GM19452 (cell line): Measurements from ENCODE around the gene SDHAF1.
A peak's percentile ranks its signal among the peaks of the same experiment; 100 is the strongest.
"Not testable (repeated sequence)": the region's sequence is repeated elsewhere in the genome, so short reads cannot be mapped to it uniquely, and the experiment has no call there.

Source experiments
- ATAC-seq: cut with Tn5 transposase; IDR thresholded peaks from one replicate; pipeline ENCODE4 v1.9.1; 2021; ENCODE audit not compliant: unreplicated experiment

Gene SDHAF1

GRCh38 chr19:35995048-35995993 is at the start of gene SDHAF1:
SDHAF1 (plus strand) TSS chr19:35995188; CDS start chr19:35995275, 87 bp downstream.
- peak; percentile 86 for ATAC-seq

GRCh38 chr19:35946203-35946602 is 48.8 kb upstream of the SDHAF1 start:
- ATAC-seq, result no peak

- ATAC-seq, result no peak
Measured at GRCh38 chr19:35949131-35949530, 45.9 kb upstream of the SDHAF1 start.

- ATAC-seq, result no peak
Measured at GRCh38 chr19:35955881-35956634, 38.9 kb upstream of the SDHAF1 start.

GRCh38 chr19:35957411-35957810 is 37.6 kb upstream of the SDHAF1 start:
- not testable (repeated sequence) for ATAC-seq

GRCh38 chr19:35958660-35959039 is 36.3 kb upstream of the SDHAF1 start:
- ATAC-seq, result no peak

- no peak for ATAC-seq
Measured at GRCh38 chr19:35959040-35959967, 35.7 kb upstream of the SDHAF1 start.

GRCh38 chr19:35959968-35960320 is 35.0 kb upstream of the SDHAF1 start:
- no peak for ATAC-seq

- ATAC-seq, result no peak
Measured at GRCh38 chr19:35960432-35960972, 34.5 kb upstream of the SDHAF1 start.

GRCh38 chr19:35963514-35963913 is 31.5 kb upstream of the SDHAF1 start:
- ATAC-seq, result no peak

- no peak for ATAC-seq
Measured at GRCh38 chr19:35966771-35967170, 28.2 kb upstream of the SDHAF1 start.

- ATAC-seq, result no peak
Measured at GRCh38 chr19:35973487-35973886, 21.5 kb upstream of the SDHAF1 start.

- ATAC-seq, result no peak
Measured at GRCh38 chr19:35975608-35976214, 19.3 kb upstream of the SDHAF1 start.

- no peak for ATAC-seq
Measured at GRCh38 chr19:35977446-35978222, 17.4 kb upstream of the SDHAF1 start.

- no peak for ATAC-seq
Measured at GRCh38 chr19:35978271-35978670, 16.7 kb upstream of the SDHAF1 start.

GRCh38 chr19:35978832-35979365 is 16.1 kb upstream of the SDHAF1 start:
- ATAC-seq, result no peak

- not testable (repeated sequence) for ATAC-seq
Measured at GRCh38 chr19:35980997-35981396, 14.0 kb upstream of the SDHAF1 start.

- ATAC-seq, result no peak
Measured at GRCh38 chr19:35983177-35983576, 11.8 kb upstream of the SDHAF1 start.

- no peak for ATAC-seq
Measured at GRCh38 chr19:35986111-35986510, 8.9 kb upstream of the SDHAF1 start.
